Panc1 (cell line): ENCODE measurements around the gene TMA7. TPM values are rescaled to one million over a fixed set of nuclear protein-coding genes. Genes with fewer than 3 reads are reported as not detected.

Source experiments
- ATAC-seq: fragments of 200-7000 bp; cut with Tn5 transposase; 2 replicates; pipeline ENCODE4 v1.9.1; 2020; ENCODE audit warnings: mild to moderate bottlenecking, moderate library complexity
- BruUV-seq: library from RNA; stranded (reverse); fragments of 400-500 nt; replicated peaks from 2 replicates; lab custom pipeline; 2021; lab: Mats Ljungman, UMichigan
- CTCF ChIA-PET: fragments of 300-600 bp; sonication (Branson Sonifier 250); formaldehyde crosslinking; loops from one replicate; lab custom pipeline; 2022; ENCODE audit warnings: antibody characterized with exemption; lab: Charles Lee
- POLR2A ChIA-PET: fragments of 300-600 bp; sonication (Branson Sonifier 250); formaldehyde crosslinking; loops from one replicate; lab custom pipeline; 2022; ENCODE audit warnings: antibody characterized with exemption; lab: Charles Lee
- DNase-seq: peaks from one replicate; pipeline ENCODE4 v3.0.0-alpha.2; 2010; ENCODE audit warnings: low read depth, low spot score
- H3K27ac ChIP-seq: 2 replicates; pipeline ENCODE4 v1.5.1; 2011; ENCODE audit warnings: mild to moderate bottlenecking, low read length, inconsistent platforms
- H3K27me3 ChIP-seq: fragments of 200-500 bp; sonication (Bioruptor generic); 2 replicates; pipeline ENCODE4 v1.6.0; 2014; ENCODE audit warnings: low read length, inconsistent platforms; ENCODE audit not compliant: control insufficient read depth, insufficient read depth
- H3K36me3 ChIP-seq: fragments of 200-500 bp; sonication (Bioruptor generic); 2 replicates; pipeline ENCODE4 v1.5.1; 2014; ENCODE audit warnings: inconsistent platforms, mild to moderate bottlenecking, low read length, moderate library complexity; ENCODE audit not compliant: control insufficient read depth, insufficient read depth
- H3K4me1 ChIP-seq: 2 replicates; pipeline ENCODE4 v1.5.1; 2011; ENCODE audit warnings: inconsistent platforms, mild to moderate bottlenecking, low read length, moderate library complexity; ENCODE audit not compliant: control insufficient read depth, insufficient read depth
- H3K4me3 ChIP-seq, 2 experiments: 2 replicates each; pipeline ENCODE4 v1.5.1; 2011 to 2012; ENCODE audit warnings: low read depth in 2 of 2, low read length in 2 of 2, mild to moderate bottlenecking in 2 of 2, inconsistent platforms in 1 of 2, moderate library complexity in 1 of 2
- H3K9me3 ChIP-seq: fragments of 200-500 bp; sonication (Bioruptor generic); 2 replicates; pipeline ENCODE4 v1.5.1; 2014; ENCODE audit warnings: low read depth, mild to moderate bottlenecking, inconsistent platforms, low read length, moderate library complexity; ENCODE audit not compliant: control insufficient read depth, insufficient read depth
- CTCF ChIP-seq: fragments of 450-650 bp; IDR thresholded peaks from 2 replicates; pipeline ENCODE4 v1.5.1; 2017; ENCODE audit warnings: mild to moderate bottlenecking
- POLR2AphosphoS5 ChIP-seq: IDR thresholded peaks from 2 replicates; pipeline ENCODE4 v1.6.1; 2012; ENCODE audit warnings: mild to moderate bottlenecking, low read depth, low read length, moderate library complexity
- SIN3A ChIP-seq: IDR thresholded peaks from 2 replicates; pipeline ENCODE4 v1.6.1; 2012; ENCODE audit warnings: low read depth, mild to moderate bottlenecking, low read length, moderate library complexity, borderline replicate concordance; ENCODE audit not compliant: insufficient read depth
- TCF7L2 ChIP-seq: IDR thresholded peaks from 2 replicates; pipeline ENCODE4 v1.6.1; 2011; ENCODE audit warnings: mild to moderate bottlenecking, low read depth, low read length, inconsistent platforms
- in situ Hi-C: cut with HindIII; loops from 2 replicates; pipeline ENCODE4 v1.10.0; 2016; ENCODE audit warnings: low sequenced_read_pairs, low pct_unique_long_range_greater_than_20kb
- intact Hi-C: fragments of 100-400 bp; cut with micrococcal nuclease; formaldehyde crosslinking; loops from one replicate; pipeline ENCODE4 v1.10.0; 2022; ENCODE audit not compliant: unreplicated experiment
- total RNA-seq: library from RNA; stranded (reverse); gene quantifications from one replicate; pipeline ENCODE4 v1.2.1, GENCODE V29; 2021; ENCODE audit not compliant: unreplicated experiment
- TF ChIP-seq, protein P1 (sequence below), 2 experiments: IDR thresholded peaks; 2 replicates each; pipeline ENCODE4 v1.6.1; 2011 to 2012; ENCODE audit warnings: low read depth in 2 of 2, control low read depth in 1 of 2, low read length in 1 of 2, mild to moderate bottlenecking in 1 of 2, moderate library complexity in 1 of 2; ENCODE audit not compliant: insufficient read depth in 1 of 2

TMA7 gene
- total RNA-seq, 1 experiment from 2014 or later: 175 TPM

DNA sequence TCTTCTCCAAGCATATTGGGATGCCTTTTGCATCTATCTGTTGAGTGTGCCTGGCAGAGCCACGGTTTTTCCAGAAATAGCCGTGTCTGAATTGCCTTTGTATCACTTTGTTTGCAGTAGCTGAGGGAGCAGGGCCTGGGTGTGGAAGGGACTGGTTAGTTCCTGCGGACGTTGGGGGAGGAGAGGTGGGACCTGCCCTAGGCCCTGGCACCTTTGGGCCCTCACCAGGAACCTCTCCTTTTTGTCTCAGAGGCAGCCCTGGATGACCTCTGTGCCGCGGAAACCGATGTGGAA, 25.1 kb downstream of the TMA7 start:
- Histone ChIP-seq H3K4me3 (no peak overlapping the region), H3K9me3 (no peaks in the 10 kb centered on the region), H3K27ac (peak overlapping the region; percentile 65), H3K36me3 (peaks cover 2% of the 10 kb centered on the region; the same call in 1 of the 2 replicates), H3K27me3 (no peaks in the 10 kb centered on the region), H3K4me1 (peaks cover 10% of the 10 kb centered on the region)
- CTCF ChIA-PET: no interaction called here
- ATAC-seq (peak; percentile 5), DNase-seq (no peak)
- POLR2A ChIA-PET: no interaction called here
- in situ Hi-C loops: no loop called here
- no TSS peak for BruUV-seq
- intact Hi-C loops: loop anchor here (5.0 kb wide), 1 partner anchor 82 kb away; no protein-coding TSS in a partner anchor
- TF ChIP-seq, protein P1, sequence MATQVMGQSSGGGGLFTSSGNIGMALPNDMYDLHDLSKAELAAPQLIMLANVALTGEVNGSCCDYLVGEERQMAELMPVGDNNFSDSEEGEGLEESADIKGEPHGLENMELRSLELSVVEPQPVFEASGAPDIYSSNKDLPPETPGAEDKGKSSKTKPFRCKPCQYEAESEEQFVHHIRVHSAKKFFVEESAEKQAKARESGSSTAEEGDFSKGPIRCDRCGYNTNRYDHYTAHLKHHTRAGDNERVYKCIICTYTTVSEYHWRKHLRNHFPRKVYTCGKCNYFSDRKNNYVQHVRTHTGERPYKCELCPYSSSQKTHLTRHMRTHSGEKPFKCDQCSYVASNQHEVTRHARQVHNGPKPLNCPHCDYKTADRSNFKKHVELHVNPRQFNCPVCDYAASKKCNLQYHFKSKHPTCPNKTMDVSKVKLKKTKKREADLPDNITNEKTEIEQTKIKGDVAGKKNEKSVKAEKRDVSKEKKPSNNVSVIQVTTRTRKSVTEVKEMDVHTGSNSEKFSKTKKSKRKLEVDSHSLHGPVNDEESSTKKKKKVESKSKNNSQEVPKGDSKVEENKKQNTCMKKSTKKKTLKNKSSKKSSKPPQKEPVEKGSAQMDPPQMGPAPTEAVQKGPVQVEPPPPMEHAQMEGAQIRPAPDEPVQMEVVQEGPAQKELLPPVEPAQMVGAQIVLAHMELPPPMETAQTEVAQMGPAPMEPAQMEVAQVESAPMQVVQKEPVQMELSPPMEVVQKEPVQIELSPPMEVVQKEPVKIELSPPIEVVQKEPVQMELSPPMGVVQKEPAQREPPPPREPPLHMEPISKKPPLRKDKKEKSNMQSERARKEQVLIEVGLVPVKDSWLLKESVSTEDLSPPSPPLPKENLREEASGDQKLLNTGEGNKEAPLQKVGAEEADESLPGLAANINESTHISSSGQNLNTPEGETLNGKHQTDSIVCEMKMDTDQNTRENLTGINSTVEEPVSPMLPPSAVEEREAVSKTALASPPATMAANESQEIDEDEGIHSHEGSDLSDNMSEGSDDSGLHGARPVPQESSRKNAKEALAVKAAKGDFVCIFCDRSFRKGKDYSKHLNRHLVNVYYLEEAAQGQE (IDR thresholded peaks at IDR 0.05; ENCODE audit: insufficient read depth in 1 of 2, low read depth in 2 of 2, low read length in 1 of 2): no peak
- TF ChIP-seq CTCF (no peak), TCF7L2 (no peak), SIN3A (no peak), POLR2AphosphoS5 (no peak)

DNA sequence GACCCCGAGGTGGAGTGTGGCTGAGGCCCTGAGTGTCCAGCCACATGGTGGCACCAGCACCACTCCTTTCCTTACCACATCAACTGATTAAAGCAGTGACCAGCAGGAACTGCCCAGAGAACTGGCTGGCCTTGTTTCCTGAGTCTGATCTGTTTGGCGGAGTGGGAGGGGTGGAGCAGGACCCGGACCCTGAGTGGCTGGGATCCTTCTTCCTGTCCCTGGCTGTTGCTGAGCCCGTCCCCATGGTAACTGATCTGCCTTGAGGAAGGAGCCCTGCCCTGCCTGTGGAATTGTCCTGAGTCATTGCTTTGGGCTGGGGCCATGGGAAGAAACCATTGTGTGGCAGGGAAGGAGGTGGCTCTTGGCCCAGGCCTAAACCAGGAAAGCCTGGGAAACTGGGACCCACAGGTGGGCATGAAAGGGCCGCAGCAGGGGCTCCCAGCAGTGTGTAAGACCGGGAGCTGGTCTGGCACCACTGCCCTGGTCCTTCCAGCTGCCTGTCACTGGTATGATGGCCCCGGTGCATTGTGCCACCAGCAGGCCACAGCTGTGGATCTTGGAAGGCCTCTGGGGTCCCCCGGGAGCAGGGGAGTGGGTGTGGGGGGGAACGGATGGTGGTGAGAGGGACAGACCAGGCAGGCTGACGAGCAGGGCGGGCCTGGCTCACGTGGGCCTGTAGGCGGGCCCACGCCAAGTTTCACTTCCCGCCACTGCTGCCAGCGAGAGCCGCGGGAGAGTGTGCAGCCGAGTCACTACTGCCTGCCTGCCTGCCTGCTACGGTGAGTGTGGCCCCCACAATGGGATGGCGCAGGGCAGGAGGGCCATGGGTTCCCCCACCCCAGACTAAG, 25.7 kb downstream of the TMA7 start:
- TF ChIP-seq, protein P1 (IDR thresholded peaks at IDR 0.05; ENCODE audit: insufficient read depth in 1 of 2, low read depth in 2 of 2, low read length in 1 of 2): no peak
- TF ChIP-seq CTCF (peak; percentile 79), TCF7L2 (no peak), POLR2AphosphoS5 (no peak; the same call in 1 of the 2 replicates)
- H3K9me3 ChIP-seq: no peaks in the 10 kb centered on the region
- ChIA-PET CTCF (no interaction called here), POLR2A (interaction anchor here (0.6 kb wide), 1 partner anchor 17 kb away, joined by 23 read pairs; no protein-coding TSS in a partner anchor)
- H3K27ac ChIP-seq: peak overlapping the region; percentile 65
- in situ Hi-C loops: no loop called here
- ATAC-seq (peak; percentile 79), DNase-seq (peak; percentile 80)
- H3K4me3 ChIP-seq: peak overlapping the region; percentile 1 to 18; a peak in 2 of 4 replicates
- BruUV-seq: no TSS peak
- H3K36me3 ChIP-seq: no peaks in the 10 kb centered on the region; the same call in 1 of the 2 replicates
- H3K27me3 ChIP-seq: no peaks in the 10 kb centered on the region
- intact Hi-C loops: loop anchor here (5.0 kb wide), 1 partner anchor 82 kb away; no protein-coding TSS in a partner anchor
- peaks cover 10% of the 10 kb centered on the region for H3K4me1 ChIP-seq
